ENCODE data around the gene IDH2.
"Not testable (repeated sequence)": the region's sequence is repeated elsewhere in the genome, so short reads cannot be mapped to it uniquely, and the experiment has no call there.

Gene IDH2

GRCh38 chr15:90101969-90102890 lies at the start of gene IDH2:
Gene IDH2, minus strand, starts transcription at chr15:90102468. Its CDS starts 78 bp downstream, at chr15:90102390.
- H3K27me3 Mint-ChIP-seq = peaks cover 35% of the 10 kb centered on the region
- H3K4me1 Mint-ChIP-seq (ENCODE audit: low read depth) = peaks cover 63% of the 10 kb centered on the region
- peak within 1 kb of the TSS; percentile 85 for H3K4me3 Mint-ChIP-seq
- H3K27ac Mint-ChIP-seq = peak within 1 kb of the TSS; percentile 83
- intact Hi-C loops (cut with micrococcal nuclease) = no loop called here
- peaks cover 19% of the 10 kb centered on the region for H3K36me3 Mint-ChIP-seq (ENCODE audit: low read depth)
- H3K9me3 Mint-ChIP-seq = no peaks in the 10 kb centered on the region

GRCh38 chr15:90150551-90150950 lies 48.3 kb upstream of the IDH2 start:
- H3K4me3 Mint-ChIP-seq; H3K27me3 Mint-ChIP-seq; intact Hi-C loops (cut with micrococcal nuclease); H3K27ac Mint-ChIP-seq; H3K9me3 Mint-ChIP-seq; H3K36me3 Mint-ChIP-seq (ENCODE audit: low read depth): not testable (repeated sequence)
- H3K4me1 Mint-ChIP-seq (ENCODE audit: low read depth) = peaks cover 11% of the 10 kb centered on the region

GRCh38 chr15:90149609-90150340 lies 47.5 kb upstream of the IDH2 start:
- Mint-ChIP-seq H3K36me3 (ENCODE audit: low read depth) (no peaks in the 10 kb centered on the region), H3K4me3 (no peak overlapping the region), H3K9me3 (no peaks in the 10 kb centered on the region), H3K4me1 (ENCODE audit: low read depth) (peaks cover 7% of the 10 kb centered on the region), H3K27me3 (peaks cover 5% of the 10 kb centered on the region), H3K27ac (no peak overlapping the region)
- intact Hi-C loops (cut with micrococcal nuclease) = no loop called here

GRCh38 chr15:90146198-90146761 lies 44.0 kb upstream of the IDH2 start:
- H3K36me3 Mint-ChIP-seq (ENCODE audit: low read depth); H3K27ac Mint-ChIP-seq; H3K4me3 Mint-ChIP-seq; intact Hi-C loops (cut with micrococcal nuclease); H3K9me3 Mint-ChIP-seq: not testable (repeated sequence)
- H3K4me1 Mint-ChIP-seq (ENCODE audit: low read depth) = peaks cover 22% of the 10 kb centered on the region
- H3K27me3 Mint-ChIP-seq = peaks cover 15% of the 10 kb centered on the region

- Mint-ChIP-seq H3K4me3 (no peak overlapping the region), H3K4me1 (ENCODE audit: low read depth) (peaks cover 24% of the 10 kb centered on the region), H3K27ac (no peak overlapping the region), H3K9me3 (no peaks in the 10 kb centered on the region), H3K27me3 (peaks cover 15% of the 10 kb centered on the region), H3K36me3 (ENCODE audit: low read depth) (no peaks in the 10 kb centered on the region)
- intact Hi-C loops (cut with micrococcal nuclease) = no loop called here
Measured at GRCh38 chr15:90145761-90146160, 43.5 kb upstream of the IDH2 start.

- peaks cover 24% of the 10 kb centered on the region for H3K4me1 Mint-ChIP-seq (ENCODE audit: low read depth)
- H3K9me3 Mint-ChIP-seq = no peaks in the 10 kb centered on the region
- peaks cover 15% of the 10 kb centered on the region for H3K27me3 Mint-ChIP-seq
- intact Hi-C loops (cut with micrococcal nuclease) = no loop called here
- H3K36me3 Mint-ChIP-seq (ENCODE audit: low read depth) = no peaks in the 10 kb centered on the region
- H3K4me3 Mint-ChIP-seq = no peak overlapping the region
- H3K27ac Mint-ChIP-seq = no peak overlapping the region
Measured at GRCh38 chr15:90145259-90145658, 43.0 kb upstream of the IDH2 start.

GRCh38 chr15:90143166-90143655 lies 40.9 kb upstream of the IDH2 start:
- H3K36me3 Mint-ChIP-seq (ENCODE audit: low read depth) = no peaks in the 10 kb centered on the region
- no peak overlapping the region for H3K4me3 Mint-ChIP-seq
- no peak overlapping the region for H3K27ac Mint-ChIP-seq
- intact Hi-C loops (cut with micrococcal nuclease) = no loop called here
- H3K9me3 Mint-ChIP-seq = no peaks in the 10 kb centered on the region
- peaks cover 24% of the 10 kb centered on the region for H3K4me1 Mint-ChIP-seq (ENCODE audit: low read depth)
- peaks cover 14% of the 10 kb centered on the region for H3K27me3 Mint-ChIP-seq

- Mint-ChIP-seq H3K36me3 (ENCODE audit: low read depth) (no peaks in the 10 kb centered on the region), H3K27me3 (peaks cover 14% of the 10 kb centered on the region), H3K4me1 (ENCODE audit: low read depth) (peaks cover 24% of the 10 kb centered on the region), H3K4me3 (no peak overlapping the region), H3K27ac (peak overlapping the region; percentile 24), H3K9me3 (no peaks in the 10 kb centered on the region)
- intact Hi-C loops (cut with micrococcal nuclease) = no loop called here
Measured at GRCh38 chr15:90142216-90143165, 40.2 kb upstream of the IDH2 start.

- no peak overlapping the region for H3K4me3 Mint-ChIP-seq
- peaks cover 14% of the 10 kb centered on the region for H3K27me3 Mint-ChIP-seq
- peaks cover 24% of the 10 kb centered on the region for H3K4me1 Mint-ChIP-seq (ENCODE audit: low read depth)
- H3K36me3 Mint-ChIP-seq (ENCODE audit: low read depth) = no peaks in the 10 kb centered on the region
- intact Hi-C loops (cut with micrococcal nuclease) = no loop called here
- peak overlapping the region; percentile 24 for H3K27ac Mint-ChIP-seq
- H3K9me3 Mint-ChIP-seq = no peaks in the 10 kb centered on the region
Measured at GRCh38 chr15:90141646-90142045, 39.4 kb upstream of the IDH2 start.

- peaks cover 12% of the 10 kb centered on the region for H3K27me3 Mint-ChIP-seq
- intact Hi-C loops (cut with micrococcal nuclease); H3K4me3 Mint-ChIP-seq; H3K36me3 Mint-ChIP-seq (ENCODE audit: low read depth); H3K27ac Mint-ChIP-seq; H3K9me3 Mint-ChIP-seq: not testable (repeated sequence)
- peaks cover 24% of the 10 kb centered on the region for H3K4me1 Mint-ChIP-seq (ENCODE audit: low read depth)
Measured at GRCh38 chr15:90139549-90139948, 37.3 kb upstream of the IDH2 start.

- Mint-ChIP-seq H3K9me3 (no peaks in the 10 kb centered on the region), H3K36me3 (ENCODE audit: low read depth) (no peaks in the 10 kb centered on the region), H3K4me1 (ENCODE audit: low read depth) (peaks cover 20% of the 10 kb centered on the region), H3K27me3 (peaks cover 21% of the 10 kb centered on the region), H3K27ac (no peak overlapping the region), H3K4me3 (no peak overlapping the region)
- intact Hi-C loops (cut with micrococcal nuclease) = no loop called here
Measured at GRCh38 chr15:90138071-90138833, 36.0 kb upstream of the IDH2 start.

GRCh38 chr15:90132437-90132836 lies 30.2 kb upstream of the IDH2 start:
- no peak overlapping the region for H3K27ac Mint-ChIP-seq
- H3K27me3 Mint-ChIP-seq = peaks cover 31% of the 10 kb centered on the region
- no peak overlapping the region for H3K4me3 Mint-ChIP-seq
- H3K36me3 Mint-ChIP-seq (ENCODE audit: low read depth) = no peaks in the 10 kb centered on the region
- H3K9me3 Mint-ChIP-seq = no peaks in the 10 kb centered on the region
- peaks cover 9% of the 10 kb centered on the region for H3K4me1 Mint-ChIP-seq (ENCODE audit: low read depth)
- intact Hi-C loops (cut with micrococcal nuclease) = no loop called here

GRCh38 chr15:90131848-90132247 lies 29.6 kb upstream of the IDH2 start:
- H3K27ac Mint-ChIP-seq = no peak overlapping the region
- H3K4me3 Mint-ChIP-seq = no peak overlapping the region
- intact Hi-C loops (cut with micrococcal nuclease) = no loop called here
- no peaks in the 10 kb centered on the region for H3K36me3 Mint-ChIP-seq (ENCODE audit: low read depth)
- H3K27me3 Mint-ChIP-seq = peaks cover 34% of the 10 kb centered on the region
- H3K4me1 Mint-ChIP-seq (ENCODE audit: low read depth) = peaks cover 9% of the 10 kb centered on the region
- no peaks in the 10 kb centered on the region for H3K9me3 Mint-ChIP-seq

Data from dendritic cell treated with granulocyte-macrophage colony-stimulating factor and Interleukin-4, amounts not matched to agents 40 ng/mL and 50 ng/mL, for 4 days (primary cell).